Liver (tissue), 9 donors: ENCODE results near the gene ATP1B1. TPM values are rescaled to one million over a fixed set of nuclear protein-coding genes. Genes with fewer than 3 reads are reported as not detected.

ENCODE experiments used
- DNase-seq: peaks from one replicate; pipeline ENCODE4 v3.0.0-alpha.2; 2017; ENCODE audit warnings: low spot score
- H3K27ac ChIP-seq, 2 donors: one replicate each; pipeline ENCODE4 v1.7.0; 2013; ENCODE audit warnings: inconsistent platforms in 2 of 2, low read length in 2 of 2, control low read depth in 1 of 2, low read depth in 1 of 2, mild to moderate bottlenecking in 1 of 2
- H3K27me3 ChIP-seq, 4 donors: one replicate each; pipeline versions ENCODE4 v1.6.1 to v1.7.0; 2013; ENCODE audit warnings: low read length in 3 of 4, inconsistent platforms in 1 of 4, mild to moderate bottlenecking in 1 of 4, moderate library complexity in 1 of 4; ENCODE audit not compliant: control insufficient read depth in 4 of 4, insufficient read depth in 4 of 4
- H3K36me3 ChIP-seq, 4 donors: one replicate each; pipeline versions ENCODE4 v1.6.1 to v1.7.0; 2013; ENCODE audit warnings: low read length in 3 of 4, mild to moderate bottlenecking in 3 of 4, low read depth in 1 of 4, moderate library complexity in 1 of 4; ENCODE audit not compliant: control insufficient read depth in 4 of 4, insufficient read depth in 3 of 4
- H3K4me1 ChIP-seq, 4 donors: one replicate each; pipeline versions ENCODE4 v1.6.1 to v1.7.0; 2013; ENCODE audit warnings: low read length in 3 of 4, mild to moderate bottlenecking in 3 of 4, moderate library complexity in 1 of 4; ENCODE audit not compliant: control insufficient read depth in 4 of 4, insufficient read depth in 4 of 4
- H3K4me3 ChIP-seq, 3 donors: one replicate each; pipeline versions ENCODE4 v1.6.1 to v1.7.0; 2013; ENCODE audit warnings: low read length in 3 of 3, control low read depth in 1 of 3, low read depth in 1 of 3, mild to moderate bottlenecking in 1 of 3
- H3K9ac ChIP-seq, 2 donors: one replicate each; pipeline ENCODE4 v1.7.0; 2013; ENCODE audit warnings: low read length in 2 of 2, mild to moderate bottlenecking in 2 of 2, moderate library complexity in 2 of 2, control low read depth in 1 of 2, low read depth in 1 of 2
- H3K9me3 ChIP-seq, 4 donors: one replicate each; pipeline versions ENCODE4 v1.6.1 to v1.7.0; 2013; ENCODE audit warnings: low read length in 3 of 4; ENCODE audit not compliant: control insufficient read depth in 4 of 4
- FOXA1 ChIP-seq: IDR thresholded peaks from 2 replicates; pipeline ENCODE4 v1.6.1; 2016; ENCODE audit warnings: antibody characterized with exemption
- FOXA2 ChIP-seq: IDR thresholded peaks from 2 replicates; pipeline ENCODE4 v1.6.1; 2016; ENCODE audit warnings: antibody characterized with exemption
- GABPA ChIP-seq, 2 donors: IDR thresholded peaks in 1 of 2; conservative IDR thresholded peaks in 1 of 2; 2 replicates each; pipeline ENCODE4 v1.6.1; 2016; ENCODE audit warnings: antibody characterized with exemption in 2 of 2, mild to moderate bottlenecking in 1 of 2, moderate library complexity in 1 of 2
- HNF4A ChIP-seq, 2 donors: conservative IDR thresholded peaks; 2 replicates each; pipeline ENCODE4 v1.6.1; 2016; ENCODE audit warnings: antibody characterized with exemption in 2 of 2, mild to moderate bottlenecking in 2 of 2
- HNF4G ChIP-seq: IDR thresholded peaks from 2 replicates; pipeline ENCODE4 v1.6.1; 2016; ENCODE audit warnings: antibody characterized with exemption
- JUND ChIP-seq, 2 donors: IDR thresholded peaks; 2 replicates each; pipeline ENCODE4 v1.6.1; 2016; ENCODE audit warnings: antibody characterized with exemption in 2 of 2
- NR2F2 ChIP-seq: IDR thresholded peaks from 2 replicates; pipeline ENCODE4 v1.6.1; 2016; ENCODE audit warnings: antibody characterized with exemption
- RAD21 ChIP-seq, 2 donors: IDR thresholded peaks; 2 replicates each; pipeline ENCODE4 v1.6.1; 2016; ENCODE audit warnings: antibody characterized with exemption in 2 of 2, mild to moderate bottlenecking in 2 of 2
- RXRA ChIP-seq, 2 donors: IDR thresholded peaks; 2 replicates each; pipeline ENCODE4 v1.6.1; 2017 to 2018; ENCODE audit warnings: antibody characterized with exemption in 2 of 2, mild to moderate bottlenecking in 1 of 2
- SP1 ChIP-seq: IDR thresholded peaks from 2 replicates; pipeline ENCODE4 v1.6.1; 2018; ENCODE audit warnings: antibody characterized with exemption, mild to moderate bottlenecking
- TAF1 ChIP-seq: conservative IDR thresholded peaks from 2 replicates; pipeline ENCODE4 v1.6.1; 2016; ENCODE audit warnings: antibody characterized with exemption, mild to moderate bottlenecking
- YY1 ChIP-seq: IDR thresholded peaks from 2 replicates; pipeline ENCODE4 v1.6.1; 2016; ENCODE audit warnings: antibody characterized with exemption, mild to moderate bottlenecking
- WGBS: extraction: QIAGEN DNeasy Blood & Tissue Kit; methylation state at CpG from one replicate; pipeline ENCODE4 v1.1.7; 2013; 5-methylcytosine and 5-hydroxymethylcytosine counted together
- polyA plus RNA-seq, 2 donors: library from polyadenylated mRNA; stranded (reverse) in 1 of 2; unstranded in 1 of 2; fragments of 200-250 nt in 1 of 2; fragments of >200 nt in 1 of 2; fragmentation: Nextera tagmentation in 1 of 2; extraction: Ambion mirVana in 1 of 2; gene quantifications; one replicate each; pipeline versions ENCODE4 v1.2.1 to v1.2.3, GENCODE V29; 2013 to 2015
- total RNA-seq, 2 donors: library from RNA; depleted of rRNA; stranded (reverse); fragments of >200 nt; gene quantifications; one replicate each; pipeline ENCODE4 v1.2.3, GENCODE V29; 2014
- TF ChIP-seq, protein P1 (sequence below): fragments of 150-350 bp; IDR thresholded peaks from 2 replicates; pipeline ENCODE4 v1.5.1; 2017; ENCODE audit warnings: improper control_type of control experiment, low read depth, low read length; ENCODE audit not compliant: missing input control
- TF ChIP-seq, protein P2 (sequence below): IDR thresholded peaks from 2 replicates; pipeline ENCODE4 v1.6.1; 2016; ENCODE audit warnings: antibody characterized with exemption, mild to moderate bottlenecking
- TF ChIP-seq, protein P3 (sequence below): IDR thresholded peaks from 2 replicates; pipeline ENCODE4 v1.6.1; 2016; ENCODE audit warnings: antibody characterized with exemption
- TF ChIP-seq, protein P4 (sequence below): IDR thresholded peaks from 2 replicates; pipeline ENCODE4 v1.6.1; 2016; ENCODE audit warnings: antibody characterized with exemption
- donor health status: healthy.
- donor health status: healthy.
- donor health status: healthy.
- donor health status: healthy.
- donor health status: healthy.

The ATP1B1 gene
- total and polyA plus RNA-seq, 4 donors, result 36.1 to 57.0 (median 46.5) TPM

DNA sequence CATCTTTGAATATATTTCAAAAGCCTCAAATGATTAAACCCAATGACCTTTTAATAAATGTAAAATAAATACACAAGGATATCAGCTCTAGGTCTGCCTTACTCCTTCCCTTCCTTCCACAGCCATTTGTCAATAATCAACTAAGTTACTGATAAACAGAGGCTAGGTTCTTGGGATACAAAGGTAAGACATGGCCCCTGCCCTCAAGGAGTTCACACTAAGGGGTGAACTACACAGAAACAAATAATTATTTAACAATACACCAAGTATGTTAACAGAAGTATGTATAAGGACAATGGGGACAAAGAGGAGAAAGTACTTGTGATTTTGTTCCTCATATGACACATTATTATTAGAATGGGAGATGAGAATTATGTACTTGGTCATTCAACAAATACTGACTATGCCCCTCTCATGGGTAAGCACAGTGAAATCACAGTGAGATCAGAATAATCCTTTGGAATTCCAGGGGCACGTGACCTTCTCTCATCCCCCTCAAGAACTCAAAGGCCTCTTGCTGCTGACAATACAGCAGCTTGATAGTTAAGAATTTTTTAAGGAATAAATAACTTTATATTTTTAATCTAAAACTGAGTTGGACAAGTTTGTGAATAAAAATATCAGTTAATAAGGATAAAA, 40.2 kb downstream of the ATP1B1 start:
- Histone ChIP-seq H3K9ac (no peak overlapping the region), H3K4me3 (no peak overlapping the region), H3K9me3 (no peaks in the 10 kb centered on the region), H3K27me3 (no peaks in the 10 kb centered on the region), H3K36me3 (no peaks in the 10 kb centered on the region), H3K4me1 (peaks cover 13 to 39% (median 31%) of the 10 kb centered on the region in 4 donors), H3K27ac (peak overlapping the region; percentile 75 to 87)
- no peak for DNase-seq
- WGBS, result 78% methylated on average over 1 of the region's 1 CpG
- TF ChIP-seq FOXA2 (no peak), RAD21 (IDR thresholded peaks at IDR 0.05) (no peak), GABPA (IDR thresholded peaks at IDR 0.05 in 1 of 2, conservative IDR thresholded peaks at IDR 0.05 in 1 of 2) (no peak), JUND (IDR thresholded peaks at IDR 0.05) (no peak), FOXA1 (no peak), HNF4G (no peak), TAF1 (no peak), RXRA (IDR thresholded peaks at IDR 0.05) (no peak), HNF4A (conservative IDR thresholded peaks at IDR 0.05) (no peak), SP1 (no peak)
- TF ChIP-seq, protein P1, sequence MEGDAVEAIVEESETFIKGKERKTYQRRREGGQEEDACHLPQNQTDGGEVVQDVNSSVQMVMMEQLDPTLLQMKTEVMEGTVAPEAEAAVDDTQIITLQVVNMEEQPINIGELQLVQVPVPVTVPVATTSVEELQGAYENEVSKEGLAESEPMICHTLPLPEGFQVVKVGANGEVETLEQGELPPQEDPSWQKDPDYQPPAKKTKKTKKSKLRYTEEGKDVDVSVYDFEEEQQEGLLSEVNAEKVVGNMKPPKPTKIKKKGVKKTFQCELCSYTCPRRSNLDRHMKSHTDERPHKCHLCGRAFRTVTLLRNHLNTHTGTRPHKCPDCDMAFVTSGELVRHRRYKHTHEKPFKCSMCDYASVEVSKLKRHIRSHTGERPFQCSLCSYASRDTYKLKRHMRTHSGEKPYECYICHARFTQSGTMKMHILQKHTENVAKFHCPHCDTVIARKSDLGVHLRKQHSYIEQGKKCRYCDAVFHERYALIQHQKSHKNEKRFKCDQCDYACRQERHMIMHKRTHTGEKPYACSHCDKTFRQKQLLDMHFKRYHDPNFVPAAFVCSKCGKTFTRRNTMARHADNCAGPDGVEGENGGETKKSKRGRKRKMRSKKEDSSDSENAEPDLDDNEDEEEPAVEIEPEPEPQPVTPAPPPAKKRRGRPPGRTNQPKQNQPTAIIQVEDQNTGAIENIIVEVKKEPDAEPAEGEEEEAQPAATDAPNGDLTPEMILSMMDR, result no peak
- TF ChIP-seq, protein P2, sequence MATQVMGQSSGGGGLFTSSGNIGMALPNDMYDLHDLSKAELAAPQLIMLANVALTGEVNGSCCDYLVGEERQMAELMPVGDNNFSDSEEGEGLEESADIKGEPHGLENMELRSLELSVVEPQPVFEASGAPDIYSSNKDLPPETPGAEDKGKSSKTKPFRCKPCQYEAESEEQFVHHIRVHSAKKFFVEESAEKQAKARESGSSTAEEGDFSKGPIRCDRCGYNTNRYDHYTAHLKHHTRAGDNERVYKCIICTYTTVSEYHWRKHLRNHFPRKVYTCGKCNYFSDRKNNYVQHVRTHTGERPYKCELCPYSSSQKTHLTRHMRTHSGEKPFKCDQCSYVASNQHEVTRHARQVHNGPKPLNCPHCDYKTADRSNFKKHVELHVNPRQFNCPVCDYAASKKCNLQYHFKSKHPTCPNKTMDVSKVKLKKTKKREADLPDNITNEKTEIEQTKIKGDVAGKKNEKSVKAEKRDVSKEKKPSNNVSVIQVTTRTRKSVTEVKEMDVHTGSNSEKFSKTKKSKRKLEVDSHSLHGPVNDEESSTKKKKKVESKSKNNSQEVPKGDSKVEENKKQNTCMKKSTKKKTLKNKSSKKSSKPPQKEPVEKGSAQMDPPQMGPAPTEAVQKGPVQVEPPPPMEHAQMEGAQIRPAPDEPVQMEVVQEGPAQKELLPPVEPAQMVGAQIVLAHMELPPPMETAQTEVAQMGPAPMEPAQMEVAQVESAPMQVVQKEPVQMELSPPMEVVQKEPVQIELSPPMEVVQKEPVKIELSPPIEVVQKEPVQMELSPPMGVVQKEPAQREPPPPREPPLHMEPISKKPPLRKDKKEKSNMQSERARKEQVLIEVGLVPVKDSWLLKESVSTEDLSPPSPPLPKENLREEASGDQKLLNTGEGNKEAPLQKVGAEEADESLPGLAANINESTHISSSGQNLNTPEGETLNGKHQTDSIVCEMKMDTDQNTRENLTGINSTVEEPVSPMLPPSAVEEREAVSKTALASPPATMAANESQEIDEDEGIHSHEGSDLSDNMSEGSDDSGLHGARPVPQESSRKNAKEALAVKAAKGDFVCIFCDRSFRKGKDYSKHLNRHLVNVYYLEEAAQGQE, result no peak
- TF ChIP-seq, protein P3, sequence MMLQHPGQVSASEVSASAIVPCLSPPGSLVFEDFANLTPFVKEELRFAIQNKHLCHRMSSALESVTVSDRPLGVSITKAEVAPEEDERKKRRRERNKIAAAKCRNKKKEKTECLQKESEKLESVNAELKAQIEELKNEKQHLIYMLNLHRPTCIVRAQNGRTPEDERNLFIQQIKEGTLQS, result no peak
- TF ChIP-seq, protein P4, sequence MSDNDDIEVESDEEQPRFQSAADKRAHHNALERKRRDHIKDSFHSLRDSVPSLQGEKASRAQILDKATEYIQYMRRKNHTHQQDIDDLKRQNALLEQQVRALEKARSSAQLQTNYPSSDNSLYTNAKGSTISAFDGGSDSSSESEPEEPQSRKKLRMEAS, result no peak

DNA sequence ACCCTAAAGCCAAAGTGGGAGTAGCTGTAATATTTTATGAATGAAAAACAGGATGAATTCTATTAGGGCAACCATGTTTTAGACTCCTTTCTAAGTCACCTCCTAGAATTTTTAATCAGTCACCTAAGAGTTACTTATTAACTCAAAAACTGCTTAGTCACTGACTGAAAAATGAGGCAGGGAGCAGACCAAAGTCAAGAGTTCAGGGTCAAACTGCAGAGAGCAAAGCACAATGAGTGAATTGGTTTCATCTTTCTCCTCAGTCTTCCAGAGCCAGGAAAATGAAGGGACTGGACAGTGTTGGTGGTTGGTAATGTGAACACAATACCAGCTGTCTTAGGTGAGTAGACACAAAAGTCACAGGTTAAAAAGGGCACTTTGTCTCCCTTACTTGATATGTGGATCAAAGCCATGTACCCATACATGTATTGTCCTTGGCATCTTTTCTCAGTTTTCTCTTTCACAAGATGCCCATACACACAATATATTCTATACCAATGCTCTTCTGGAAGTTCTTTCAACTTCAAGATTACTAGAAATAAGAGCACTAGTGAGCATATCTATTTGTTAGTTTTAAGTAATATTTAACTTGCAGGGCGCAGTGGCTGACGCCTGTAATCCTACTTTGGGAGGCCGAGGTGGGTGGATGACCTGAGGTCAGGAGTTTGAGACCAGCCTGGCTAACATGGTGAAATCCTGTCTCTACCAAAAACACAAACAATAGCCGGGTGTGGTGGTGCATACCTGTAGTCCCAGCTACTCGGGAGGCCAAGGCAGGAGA, 42.2 kb downstream of the ATP1B1 start:
- Histone ChIP-seq H3K27ac (peak overlapping the region; percentile 68 to 87), H3K9ac (no peak overlapping the region), H3K9me3 (no peaks in the 10 kb centered on the region), H3K27me3 (no peaks in the 10 kb centered on the region), H3K4me1 (peaks cover 8 to 35% (median 28%) of the 10 kb centered on the region in 4 donors), H3K4me3 (no peak overlapping the region), H3K36me3 (no peaks in the 10 kb centered on the region)
- DNase-seq, result no peak
- WGBS, result 30% methylated on average over 5 of the region's 5 CpGs
- TF ChIP-seq, protein P1, result no peak
- TF ChIP-seq GABPA (IDR thresholded peaks at IDR 0.05 in 1 of 2, conservative IDR thresholded peaks at IDR 0.05 in 1 of 2), result peak in 1 of 2 donors; percentile 26
- peak; percentile 92 for TF ChIP-seq NR2F2
- TF ChIP-seq, protein P3, result peak; percentile 86
- peak; percentile 100 for TF ChIP-seq HNF4G
- TF ChIP-seq FOXA2, result peak; percentile 50
- TF ChIP-seq RAD21 (IDR thresholded peaks at IDR 0.05), result peak; percentile 59 to 61
- peak; percentile 100 for TF ChIP-seq HNF4A (conservative IDR thresholded peaks at IDR 0.05)
- TF ChIP-seq JUND (IDR thresholded peaks at IDR 0.05), result peak; percentile 93 to 96
- peak; percentile 78 for TF ChIP-seq FOXA1
- TF ChIP-seq, protein P4, result peak; percentile 82
- TF ChIP-seq YY1, result peak; percentile 95
- TF ChIP-seq, protein P2, result peak; percentile 86
